SK-N-SH (cell line): Measurements from ENCODE around the gene SWAP70. TPM values are rescaled to one million over a fixed set of nuclear protein-coding genes. Genes with fewer than 3 reads are reported as not detected.

Experiments
- CTCF ChIA-PET: fragments of 300-600, 350-600 bp; formaldehyde crosslinking; extraction: SDS; loops from one replicate; lab custom pipeline; 2021; lab: Yijun Ruan, JAX
- POLR2A ChIA-PET: fragments of 350-600 bp; sonication (Branson Sonifier 250); formaldehyde crosslinking; extraction: SDS; loops from one replicate; lab custom pipeline; 2020; ENCODE audit warnings: antibody characterized with exemption, inconsistent platforms; lab: Yijun Ruan, JAX
- DNase-seq: peaks from one replicate; pipeline ENCODE4 v3.0.0; 2012
- H2AFZ ChIP-seq: fragments of 200-600 bp; sonication (generic); 2 replicates; pipeline ENCODE4 v1.8.1; 2016; ENCODE audit warnings: antibody characterized with exemption, mild to moderate bottlenecking, low read depth
- H3F3A ChIP-seq: fragments of 200-600 bp; sonication (generic); replicated peaks from 2 replicates; pipeline ENCODE3; 2016; ENCODE audit warnings: antibody characterized with exemption, mild to moderate bottlenecking; ENCODE audit not compliant: insufficient read depth
- H3K27ac ChIP-seq, 2 experiments: fragments of 200-500 bp in 1 of 2; fragments of 200-600 bp in 1 of 2; sonication (Bioruptor generic) in 1 of 2; sonication (generic), shearing (Covaris generic) in 1 of 2; 2 replicates each; pipeline versions ENCODE4 v1.5.1 to v1.6.1; 2014 to 2016; ENCODE audit warnings: low read depth in 2 of 2, inconsistent platforms in 1 of 2, low read length in 1 of 2, mild to moderate bottlenecking in 1 of 2, mixed read lengths in 1 of 2
- H3K27me3 ChIP-seq: fragments of 200-600 bp; sonication (generic), shearing (Covaris generic); 2 replicates; pipeline ENCODE4 v1.6.1; 2016; ENCODE audit warnings: mixed run types; ENCODE audit not compliant: insufficient read depth
- H3K36me3 ChIP-seq, 2 experiments: fragments of 200-500 bp in 1 of 2; fragments of 200-600 bp in 1 of 2; sonication (Bioruptor generic) in 1 of 2; sonication (generic) in 1 of 2; replicated peaks in 1 of 2; 2 replicates each; pipeline versions ENCODE3 to v1.5.1; 2014 to 2016; ENCODE audit warnings: low read length in 1 of 2, mild to moderate bottlenecking in 1 of 2; ENCODE audit not compliant: insufficient read depth in 2 of 2, control insufficient read depth in 1 of 2
- H3K4me1 ChIP-seq, 2 experiments: fragments of 200-500 bp in 1 of 2; fragments of 200-600 bp in 1 of 2; sonication (Bioruptor generic) in 1 of 2; sonication (generic), shearing (Covaris generic) in 1 of 2; 2 replicates each; pipeline versions ENCODE4 v1.5.1 to v1.6.1; 2014 to 2016; ENCODE audit warnings: low read depth in 1 of 2, low read length in 1 of 2, mixed run types in 1 of 2; ENCODE audit not compliant: insufficient read depth in 2 of 2, control insufficient read depth in 1 of 2
- H3K4me2 ChIP-seq: fragments of 200-600 bp; sonication (generic), shearing (Covaris generic); 2 replicates; pipeline ENCODE4 v1.6.1; 2017; ENCODE audit warnings: mixed run types
- H3K4me3 ChIP-seq, 2 experiments: fragments of 200-500 bp in 1 of 2; fragments of 200-600 bp in 1 of 2; sonication (Bioruptor generic) in 1 of 2; sonication (generic), shearing (Covaris generic) in 1 of 2; 2 replicates each; pipeline versions ENCODE4 v1.5.1 to v1.8.1; 2014 to 2016; ENCODE audit warnings: low read depth in 2 of 2, inconsistent platforms in 1 of 2, low read length in 1 of 2, mild to moderate bottlenecking in 1 of 2, mixed read lengths in 1 of 2, moderate library complexity in 1 of 2
- H3K79me2 ChIP-seq: fragments of 200-600 bp; sonication (generic); 2 replicates; pipeline ENCODE4 v1.8.1; 2017; ENCODE audit warnings: mild to moderate bottlenecking; ENCODE audit not compliant: insufficient read depth
- H3K9ac ChIP-seq: fragments of 200-600 bp; sonication (generic); 2 replicates; pipeline ENCODE4 v1.6.1; 2017; ENCODE audit warnings: mixed run types
- H3K9me2 ChIP-seq: fragments of 200-600 bp; sonication (generic); 2 replicates; pipeline ENCODE4 v1.6.1; 2017; ENCODE audit warnings: mixed run types
- H3K9me3 ChIP-seq: fragments of 200-600 bp; sonication (generic); 2 replicates; pipeline ENCODE4 v1.6.1; 2017; ENCODE audit warnings: mixed run types, mild to moderate bottlenecking, moderate library complexity
- H4K20me1 ChIP-seq: fragments of 200-600 bp; sonication (generic); 2 replicates; pipeline ENCODE4 v1.6.1; 2017; ENCODE audit warnings: mild to moderate bottlenecking, mixed run types; ENCODE audit not compliant: insufficient read depth
- CTCF ChIP-seq: fragments of 200-600 bp; sonication (generic); IDR thresholded peaks from 2 replicates; pipeline ENCODE4 v1.6.1; 2017; ENCODE audit warnings: antibody characterized with exemption, mild to moderate bottlenecking, moderate library complexity
- ELF1 ChIP-seq: IDR thresholded peaks from 2 replicates; pipeline ENCODE4 v1.4.0; 2012
- EP300 ChIP-seq, 2 experiments: IDR thresholded peaks; 2 replicates each; pipeline versions ENCODE4 v1.4.0 to v1.6.1; 2012; ENCODE audit warnings: borderline replicate concordance in 1 of 2, low read depth in 1 of 2, low read length in 1 of 2
- EZH2phosphoT487 ChIP-seq: fragments of 200-600 bp; sonication (generic); IDR thresholded peaks from 2 replicates; pipeline ENCODE4 v1.6.1; 2017; ENCODE audit warnings: low read depth, mixed run types, mild to moderate bottlenecking, antibody characterized with exemption, moderate library complexity, borderline replicate concordance
- GATA2 ChIP-seq: sonication (generic); formaldehyde crosslinking; IDR thresholded peaks from 2 replicates; pipeline ENCODE4 v1.5.0; 2020; ENCODE audit warnings: mild to moderate bottlenecking, missing genetic modification reagents
- JUND ChIP-seq: IDR thresholded peaks from 2 replicates; pipeline ENCODE4 v1.4.0; 2012
- MEF2A ChIP-seq: IDR thresholded peaks from 2 replicates; pipeline ENCODE4 v1.4.0; 2012; ENCODE audit warnings: low read depth, borderline replicate concordance
- MXI1 ChIP-seq: IDR thresholded peaks from 2 replicates; pipeline ENCODE4 v1.6.1; 2012; ENCODE audit warnings: mild to moderate bottlenecking, low read depth, low read length, improper control_type of control experiment
- NRF1 ChIP-seq: IDR thresholded peaks from 2 replicates; pipeline ENCODE4 v1.6.1; 2012; ENCODE audit warnings: low read depth, mild to moderate bottlenecking, low read length
- PBX3 ChIP-seq: IDR thresholded peaks from 2 replicates; pipeline ENCODE4; 2012
- RFX5 ChIP-seq: IDR thresholded peaks from 2 replicates; pipeline ENCODE4 v1.6.1; 2012; ENCODE audit warnings: mild to moderate bottlenecking, improper control_type of control experiment, low read length
- RXRA ChIP-seq: IDR thresholded peaks from 2 replicates; pipeline ENCODE4 v1.4.0; 2012; ENCODE audit warnings: low read depth, mild to moderate bottlenecking, borderline replicate concordance
- SIN3A ChIP-seq: IDR thresholded peaks from 2 replicates; pipeline ENCODE4 v1.6.1; 2012; ENCODE audit warnings: low read depth, mild to moderate bottlenecking, low read length, moderate library complexity, borderline replicate concordance
- TAF1 ChIP-seq: IDR thresholded peaks from 2 replicates; pipeline ENCODE4 v1.6.1; 2012; ENCODE audit warnings: low read depth, mild to moderate bottlenecking, low read length, moderate library complexity, borderline replicate concordance
- TEAD4 ChIP-seq: IDR thresholded peaks from 2 replicates; pipeline ENCODE4 v1.4.0; 2012; ENCODE audit warnings: mild to moderate bottlenecking, borderline replicate concordance; ENCODE audit not compliant: insufficient read depth
- YY1 ChIP-seq: IDR thresholded peaks from 2 replicates; pipeline ENCODE4 v1.4.0; 2012; ENCODE audit warnings: low read depth, mild to moderate bottlenecking
- WGBS: methylation state at CpG from one replicate; pipeline ENCODE4 v1.1.6; 2017; ENCODE audit warnings: low lambda C conversion rate; 5-methylcytosine and 5-hydroxymethylcytosine counted together
- polyA plus RNA-seq, 3 experiments: library from polyadenylated mRNA; depleted of rRNA; stranded (reverse); fragments of >200 nt; gene quantifications; 2 replicates each; pipeline ENCODE4 v1.2.3, GENCODE V29; 2012
- TF ChIP-seq, protein P1 (sequence below): IDR thresholded peaks from 2 replicates; pipeline ENCODE4 v1.4.0; 2012; ENCODE audit warnings: low read depth
- TF ChIP-seq, protein P2 (sequence below): IDR thresholded peaks from 2 replicates; pipeline ENCODE4 v1.4.0; 2012; ENCODE audit warnings: low read depth, borderline replicate concordance

The SWAP70 gene
- polyA plus RNA-seq, 1 of the 3 experiments (the other 2 are of a cell fraction) = 10.6 TPM

GRCh38 chr11:9754010-9754471, 90.2 kb downstream of the SWAP70 start (continued):
- TF ChIP-seq RXRA (no peak), PBX3 (no peak), TAF1 (no peak)
- TF ChIP-seq, all 33 proteins: peak for 0

GRCh38 chr11:9755561-9756185, 91.8 kb downstream of the SWAP70 start:
- H3K9ac ChIP-seq = no peak overlapping the region
- WGBS = 87% methylated on average over 6 of the region's 7 CpGs
- no peak overlapping the region for H3K4me3 ChIP-seq
- no peaks in the 10 kb centered on the region for H3K9me3 ChIP-seq
- H3K36me3 ChIP-seq = peaks cover 4 to 6% of the 10 kb centered on the region in 2 experiments
- H3K4me2 ChIP-seq = no peak overlapping the region
- H3K4me1 ChIP-seq = peaks cover 34 to 36% of the 10 kb centered on the region in 2 experiments
- H3K79me2 ChIP-seq = no peaks in the 10 kb centered on the region
- no peaks in the 10 kb centered on the region for H3K9me2 ChIP-seq
- TF ChIP-seq RXRA (no peak), RFX5 (no peak), SIN3A (no peak), YY1 (no peak), TAF1 (no peak), CTCF (no peak), NRF1 (no peak), EZH2phosphoT487 (no peak), GATA2 (no peak), TEAD4 (no peak), MXI1 (no peak), PBX3 (no peak), ELF1 (no peak), MEF2A (no peak), JUND (no peak), EP300 (IDR thresholded peaks at IDR 0.05; ENCODE audit: borderline replicate concordance in 1 of 2, low read depth in 1 of 2, low read length in 1 of 2) (no peak)
- TF ChIP-seq, protein P1, sequence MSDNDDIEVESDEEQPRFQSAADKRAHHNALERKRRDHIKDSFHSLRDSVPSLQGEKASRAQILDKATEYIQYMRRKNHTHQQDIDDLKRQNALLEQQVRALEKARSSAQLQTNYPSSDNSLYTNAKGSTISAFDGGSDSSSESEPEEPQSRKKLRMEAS = no peak
- TF ChIP-seq, protein P2, sequence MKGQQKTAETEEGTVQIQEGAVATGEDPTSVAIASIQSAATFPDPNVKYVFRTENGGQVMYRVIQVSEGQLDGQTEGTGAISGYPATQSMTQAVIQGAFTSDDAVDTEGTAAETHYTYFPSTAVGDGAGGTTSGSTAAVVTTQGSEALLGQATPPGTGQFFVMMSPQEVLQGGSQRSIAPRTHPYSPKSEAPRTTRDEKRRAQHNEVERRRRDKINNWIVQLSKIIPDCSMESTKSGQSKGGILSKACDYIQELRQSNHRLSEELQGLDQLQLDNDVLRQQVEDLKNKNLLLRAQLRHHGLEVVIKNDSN = no peak
- H3K27ac ChIP-seq = 0 out of 4 replicates have a peak overlapping the region, but pooled peaks of 1 of the 2 experiments have one; percentile 4
- ChIA-PET POLR2A (no interaction called here), CTCF (interaction anchor here (0.7 to 2.8 kb wide), 7 partner anchors 21 to 815 kb away, joined by 3 to 12 read pairs (median 5); partner anchors contain the start of gene ADM)
- DNase-seq = no peak
- no peaks in the 10 kb centered on the region for H4K20me1 ChIP-seq
- no peak overlapping the region for H2AFZ ChIP-seq
- H3K27me3 ChIP-seq = no peaks in the 10 kb centered on the region
- peaks cover 37% of the 10 kb centered on the region for H3F3A ChIP-seq
